Heart right ventricle (tissue), 16 donors: ENCODE measurements around the gene SDS. TPM values are rescaled to one million over a fixed set of nuclear protein-coding genes. Genes with fewer than 3 reads are reported as not detected.

Experiments used
- ATAC-seq, 8 donors: fragments of 200-7000 bp; cut with Tn5 transposase; one replicate each; pipeline ENCODE4 v1.9.1; 2020; ENCODE audit warnings: mild to moderate bottlenecking in 8 of 8, moderate library complexity in 8 of 8, moderate number of reproducible peaks in 1 of 8
- DNase-seq, 2 donors: peaks; one replicate each; pipeline ENCODE4 v3.0.0-alpha.2; 2020
- H3K27ac ChIP-seq, 10 donors: fragments of 200-600 bp; sonication (generic) in 2 of 10; one replicate each; pipeline versions ENCODE4 v1.5.0 to v1.8.0; 2020 to 2022; ENCODE audit warnings: mild to moderate bottlenecking in 3 of 10
- H3K27me3 ChIP-seq, 7 donors: fragments of 200-600 bp; one replicate each; pipeline ENCODE4 v1.8.0; 2021 to 2022; ENCODE audit warnings: mild to moderate bottlenecking in 2 of 7
- H3K36me3 ChIP-seq, 9 donors: fragments of 200-600 bp; sonication (generic) in 1 of 9; one replicate each; pipeline versions ENCODE4 v1.5.0 to v1.8.0; 2020 to 2022; ENCODE audit warnings: mild to moderate bottlenecking in 2 of 9
- H3K4me1 ChIP-seq, 9 donors: fragments of 200-600 bp; sonication (generic) in 1 of 9; one replicate each; pipeline versions ENCODE4 v1.5.0 to v1.8.0; 2020 to 2022; ENCODE audit warnings: mild to moderate bottlenecking in 4 of 9
- H3K4me3 ChIP-seq, 10 donors: fragments of 200-600 bp; sonication (generic) in 2 of 10; one replicate each; pipeline versions ENCODE4 v1.5.0 to v1.8.0; 2020 to 2022; ENCODE audit warnings: mild to moderate bottlenecking in 7 of 10, moderate library complexity in 2 of 10
- H3K9me3 ChIP-seq, 11 donors: fragments of 200-600 bp in 10 of 11; sonication (generic) in 2 of 11; one replicate each; pipeline versions ENCODE4 v1.5.0 to v1.8.0; 2013 to 2022; ENCODE audit warnings: mild to moderate bottlenecking in 2 of 11, control low read depth in 1 of 11, moderate library complexity in 1 of 11
- CTCF ChIP-seq, 9 donors: fragments of 200-600 bp; sonication (generic) in 2 of 9; IDR thresholded peaks; one replicate each; pipeline versions ENCODE4 v1.5.0 to v1.8.0; 2021 to 2022; ENCODE audit warnings: antibody characterized with exemption in 9 of 9, mild to moderate bottlenecking in 5 of 9, moderate library complexity in 1 of 9
- WGBS, 2 donors: extraction: QIAGEN DNeasy Blood & Tissue Kit; methylation state at CpG; one replicate each; pipeline ENCODE4 v1.1.7; 2013; ENCODE audit warnings: inconsistent platforms in 1 of 2; 5-methylcytosine and 5-hydroxymethylcytosine counted together
- intact Hi-C, 10 donors: fragments of 100-400 bp; cut with DNase I; formaldehyde crosslinking; loops; one replicate each; pipeline versions ENCODE4 v1.11.1 to v1.14.2; 2022
- polyA plus RNA-seq, 2 donors: library from polyadenylated mRNA; stranded (reverse); fragments of 200-250 nt; gene quantifications; one replicate each; pipeline ENCODE4 v1.2.3, GENCODE V29; 2013
- total RNA-seq, 10 donors: library from RNA; stranded (reverse); fragmentation: NEBNext Ultra II Directional in 3 of 10; extraction: Animal tissue kit (Norgen Biotek cat#: 25700) in 3 of 10; gene quantifications; one replicate each; pipeline versions ENCODE4 v1.2.1 to v1.2.4, GENCODE V29; 2021 to 2023
- donor health status: Arrhythmogenic right ventricular cardiomyopathy.
- donor health status: ischemic (EF 13 %, LVEDD 7.1; RV severe dilation, severe dysfunction).
- donor health status: healthy with polysubstance abuse.
- donor health status: DM: no; HTN: yes; CAD: no.
- donor health status: DM: no; HTN: no; CAD: no.
- donor health status: ischemic (EF 25% LVEDD 6.9; RV normal size, moderate dysfunction).
- donor health status: ischemic (EF 25% LVEDD 5.7; RV mildly dilated, moderate dysfunction).
- donor health status: healthy.
- donor health status: DM: yes; HTN: yes; CAD: no.
- donor health status: Ischemic cardiomyopathy.
- donor health status: ischemic (EF 35%, LVEDD 5.7; RV mildly dilated, moderate dysfunction).
- donor health status: nonischemic (EF 11% LVEDD 7.7; RV severe dilation, severe dysfunction).
- donor health status: DM: yes; HTN: yes; CAD: no.
- donor health status: PGD.
- donor health status: ischemic (EF 29% LVEDD 5.4; RV normal size, mild dysfunction).
- donor health status: nonischemic (EF 23%, LVEDD 6.1; RV moderate dilation, normal function).

Gene SDS
- total and polyA plus RNA-seq, 12 donors = 0.18 to 1.6 (median 0.33) TPM; not detected in 7

- Histone ChIP-seq H3K27me3 (peaks cover 0 to 10% (median 0%) of the 10 kb centered on the region in 7 donors), H3K36me3 (no peaks in the 10 kb centered on the region), H3K27ac (no peak overlapping the region), H3K9me3 (no peaks in the 10 kb centered on the region), H3K4me1 (peaks cover 0 to 23% (median 0%) of the 10 kb centered on the region in 9 donors), H3K4me3 (no peak overlapping the region)
- 63 to 64% methylated on average over 9 of the region's 9 CpGs for WGBS, 2 donors
- intact Hi-C loops = no loop called here
- DNase-seq (no peak), ATAC-seq (no peak)
- TF ChIP-seq CTCF (IDR thresholded peaks at IDR 0.05) = no peak
Observed at GRCh38 chr12:113409462-113410124, 5.9 kb upstream of the SDS start.

DNA sequence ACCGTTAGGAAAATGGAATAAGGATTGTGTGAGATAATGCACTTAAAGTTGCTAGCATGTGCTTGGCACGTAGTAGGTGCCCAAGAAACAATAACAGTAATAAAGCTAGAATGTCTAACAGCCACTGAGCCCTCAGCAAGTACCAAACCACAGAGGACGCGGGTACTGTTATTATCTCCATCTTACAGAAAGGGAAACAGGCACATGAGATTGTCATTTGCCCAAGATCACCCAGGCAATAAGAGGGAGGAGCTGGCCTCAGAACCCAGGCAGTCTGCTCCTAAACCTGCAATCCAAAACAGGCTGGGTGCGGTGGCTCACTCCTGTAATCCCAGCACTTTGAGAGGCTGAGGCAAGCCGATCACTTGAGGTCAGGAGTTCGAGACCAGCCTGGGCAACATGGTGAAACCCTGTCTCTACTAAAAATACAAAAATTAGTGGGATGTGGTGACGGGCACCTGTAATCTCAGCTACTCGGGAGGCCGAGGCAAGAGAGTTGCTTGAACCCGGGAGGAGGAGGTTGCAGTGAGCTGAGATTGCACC, 5.1 kb upstream of the SDS start:
- no peak for ATAC-seq
- no peaks in the 10 kb centered on the region for H3K36me3 ChIP-seq
- no peaks in the 10 kb centered on the region for H3K9me3 ChIP-seq
- WGBS, 2 donors = 86 to 91% methylated on average over 11 of the region's 11 CpGs
- intact Hi-C loops = no loop called here
- no peak overlapping the region for H3K27ac ChIP-seq
- no peak for TF ChIP-seq CTCF (IDR thresholded peaks at IDR 0.05)
- H3K4me3 ChIP-seq = no peak overlapping the region
- peaks cover 0 to 31% (median 0%) of the 10 kb centered on the region in 9 donors for H3K4me1 ChIP-seq
- DNase-seq = no peak
- H3K27me3 ChIP-seq = peaks cover 0 to 10% (median 0%) of the 10 kb centered on the region in 7 donors

DNA sequence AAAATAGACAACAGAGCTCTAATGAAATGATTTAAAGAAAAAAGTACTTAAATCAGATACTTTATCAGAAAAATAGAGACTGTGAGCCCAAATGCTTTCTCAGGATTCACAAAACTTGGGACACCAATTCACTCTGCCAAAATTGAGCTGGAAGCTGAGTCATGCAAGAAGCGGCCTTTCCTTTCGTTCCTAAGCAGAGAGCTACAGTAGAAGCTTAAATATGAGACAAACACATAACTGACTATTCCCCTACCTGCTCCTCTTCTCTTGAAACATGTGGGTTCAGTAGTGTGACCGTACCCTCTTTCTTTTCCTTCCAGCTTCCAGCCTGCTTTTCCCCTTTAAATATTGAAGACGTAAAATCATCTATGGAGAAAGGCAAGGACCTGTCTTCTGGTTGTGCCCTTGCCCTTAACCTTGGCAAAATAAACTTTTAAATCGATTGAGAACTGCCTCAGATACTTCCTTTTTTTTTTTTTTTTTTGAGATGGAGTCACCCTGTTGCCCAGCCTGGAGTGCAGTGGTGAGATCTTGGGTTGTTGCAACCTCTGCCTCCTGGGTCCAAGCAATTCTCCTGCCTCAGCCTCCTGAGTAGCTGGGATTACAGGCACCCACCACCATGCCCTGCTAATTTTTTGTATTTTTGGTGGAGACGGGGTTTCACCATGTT, 4.4 kb upstream of the SDS start:
- WGBS, 2 donors = 66 to 83% methylated on average over 6 of the region's 6 CpGs
- Histone ChIP-seq H3K36me3 (no peaks in the 10 kb centered on the region), H3K4me1 (peaks cover 0 to 37% (median 0%) of the 10 kb centered on the region in 9 donors), H3K27ac (peak overlapping the region in 1 of 10 donors; percentile 53), H3K9me3 (no peaks in the 10 kb centered on the region), H3K27me3 (peaks cover 0 to 10% (median 0%) of the 10 kb centered on the region in 7 donors), H3K4me3 (no peak overlapping the region)
- ATAC-seq = no peak
- no peak for DNase-seq
- no peak for TF ChIP-seq CTCF (IDR thresholded peaks at IDR 0.05)
- intact Hi-C loops = no loop called here

GRCh38 chr12:113405694-113406093, 2.0 kb upstream of the SDS start:
- H3K27ac ChIP-seq = peak overlapping the region in 1 of 10 donors; percentile 44
- ATAC-seq = no peak
- intact Hi-C loops = no loop called here

More at GRCh38 chr12:113405694-113406093, 2.0 kb upstream of the SDS start:
- Histone ChIP-seq H3K4me1 (peaks cover 0 to 37% (median 0%) of the 10 kb centered on the region in 9 donors), H3K9me3 (no peaks in the 10 kb centered on the region), H3K36me3 (no peaks in the 10 kb centered on the region), H3K27me3 (peaks cover 0 to 18% (median 0%) of the 10 kb centered on the region in 7 donors), H3K4me3 (no peak overlapping the region)
- WGBS, 2 donors = 85 to 89% methylated on average over 3 of the region's 3 CpGs
- DNase-seq = no peak
- TF ChIP-seq CTCF (IDR thresholded peaks at IDR 0.05) = no peak
